SK-N-SH (cell line): Measurements from ENCODE around the gene CABP1.

ENCODE experiments used
- CTCF ChIP-seq: fragments of 200-600 bp; sonication (generic); IDR thresholded peaks from 2 replicates; pipeline ENCODE4 v1.6.1; 2017; ENCODE audit warnings: antibody characterized with exemption, mild to moderate bottlenecking, moderate library complexity
- ELF1 ChIP-seq: IDR thresholded peaks from 2 replicates; pipeline ENCODE4 v1.4.0; 2012
- EP300 ChIP-seq, 2 experiments: IDR thresholded peaks; 2 replicates each; pipeline versions ENCODE4 v1.4.0 to v1.6.1; 2012; ENCODE audit warnings: borderline replicate concordance in 1 of 2, low read depth in 1 of 2, low read length in 1 of 2

- TF ChIP-seq CTCF, result no peak
- TF ChIP-seq EP300 (IDR thresholded peaks at IDR 0.05; ENCODE audit: borderline replicate concordance in 1 of 2, low read depth in 1 of 2, low read length in 1 of 2), result no peak
- TF ChIP-seq ELF1, result no peak
Measured at GRCh38 chr12:120712610-120713009, 72.2 kb downstream of the CABP1 start.
